Ectodermal cell (in vitro differentiated cells): Measurements from ENCODE around the gene PPM1N.

Experiments
- H3K27ac ChIP-seq: 2 replicates; pipeline ENCODE4 v1.7.0; 2013; ENCODE audit warnings: mild to moderate bottlenecking, low read depth, low read length; ENCODE audit not compliant: insufficient read depth, poor library complexity, severe bottlenecking
- H3K27me3 ChIP-seq: 2 replicates; pipeline ENCODE4 v1.7.0; 2013; ENCODE audit warnings: mild to moderate bottlenecking, low read length; ENCODE audit not compliant: insufficient read depth, control insufficient read depth, poor library complexity, severe bottlenecking
- H3K36me3 ChIP-seq: one replicate; pipeline ENCODE4 v1.7.0; 2013; ENCODE audit warnings: low read length; ENCODE audit not compliant: control insufficient read depth, insufficient read depth
- H3K4me1 ChIP-seq: one replicate; pipeline ENCODE4 v1.7.0; 2013; ENCODE audit warnings: low read length; ENCODE audit not compliant: control insufficient read depth, insufficient read depth
- H3K4me3 ChIP-seq: 2 replicates; pipeline ENCODE4 v1.7.0; 2013; ENCODE audit warnings: low read depth, low read length, control low read depth; ENCODE audit not compliant: insufficient read depth
- H3K9me3 ChIP-seq: 2 replicates; pipeline ENCODE4 v1.7.0; 2013; ENCODE audit warnings: mild to moderate bottlenecking, low read length, moderate library complexity; ENCODE audit not compliant: control insufficient read depth
- WGBS, 2 experiments: methylation state at CpG; one replicate each; pipeline ENCODE4 v1.1.7; 2013; ENCODE audit warnings: missing lambda C conversion rate in 2 of 2; 5-methylcytosine and 5-hydroxymethylcytosine counted together

PPM1N gene

DNA sequence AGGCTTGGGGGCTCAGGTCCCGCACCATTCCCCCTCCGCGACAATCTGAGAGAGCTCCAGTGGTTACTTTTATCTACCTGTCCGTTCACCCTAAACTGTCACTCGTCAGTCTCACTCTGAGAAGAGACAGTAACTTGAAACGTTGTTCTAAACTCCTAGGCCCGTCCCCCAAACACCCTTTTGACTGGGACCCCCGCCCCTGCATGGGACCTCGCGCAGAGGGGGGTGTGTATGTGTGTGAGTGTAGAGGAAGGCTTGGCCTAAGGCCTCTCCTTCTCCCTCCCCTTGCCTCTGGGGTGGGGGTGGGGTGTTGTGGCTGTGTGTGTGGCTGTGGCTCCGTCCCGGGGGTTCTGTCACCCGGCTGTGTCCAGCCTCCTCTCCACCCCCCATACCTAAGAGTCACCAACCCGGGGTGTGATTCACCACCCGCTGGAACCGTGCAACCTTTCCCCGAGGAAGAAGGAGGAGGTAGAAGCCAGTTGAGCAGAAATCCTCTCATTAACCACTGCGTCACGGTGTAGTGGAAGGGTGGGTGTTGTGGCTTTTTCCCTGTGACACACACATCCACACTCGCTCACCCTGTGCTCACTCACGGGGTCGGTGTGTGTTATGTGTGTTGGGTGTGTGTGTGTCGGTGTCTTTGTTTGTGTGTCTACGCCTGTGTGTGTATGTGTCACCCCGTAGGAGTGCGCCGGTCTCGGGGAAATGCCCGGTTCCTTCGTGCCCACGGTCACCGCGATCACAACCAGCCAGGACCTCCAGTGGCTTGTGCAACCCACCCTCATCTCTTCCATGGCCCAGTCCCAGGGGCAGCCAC, 28.1 kb upstream of the PPM1N start:
- 58 to 61% methylated on average over 30 to 32 of the region's 33 CpGs for WGBS, 2 experiments
- H3K9me3 ChIP-seq: no peaks in the 10 kb centered on the region
- H3K4me3 ChIP-seq: peak overlapping the region; percentile 55
- no peak overlapping the region for H3K27ac ChIP-seq
- peaks cover 71% of the 10 kb centered on the region for H3K27me3 ChIP-seq
- H3K36me3 ChIP-seq: no peaks in the 10 kb centered on the region
- H3K4me1 ChIP-seq: peaks cover 5% of the 10 kb centered on the region

DNA sequence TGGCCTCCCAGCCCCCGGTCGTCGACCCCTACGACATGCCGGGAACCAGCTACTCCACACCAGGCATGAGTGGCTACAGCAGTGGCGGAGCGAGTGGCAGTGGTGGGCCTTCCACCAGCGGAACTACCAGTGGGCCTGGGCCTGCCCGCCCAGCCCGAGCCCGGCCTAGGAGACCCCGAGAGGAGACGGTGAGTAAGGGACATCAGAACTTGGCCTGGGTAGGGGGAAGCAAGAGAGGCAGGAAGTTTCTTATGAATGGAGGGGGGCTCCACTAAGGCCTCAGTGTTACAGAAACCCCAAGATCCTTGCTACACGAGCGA, 27.5 kb upstream of the PPM1N start:
- Histone ChIP-seq H3K27ac (no peak overlapping the region), H3K9me3 (no peaks in the 10 kb centered on the region), H3K27me3 (peaks cover 70% of the 10 kb centered on the region), H3K4me1 (peaks cover 5% of the 10 kb centered on the region), H3K4me3 (no peak overlapping the region), H3K36me3 (no peaks in the 10 kb centered on the region)
- 93% methylated on average over 15 of the region's 15 CpGs for WGBS, 2 experiments

DNA sequence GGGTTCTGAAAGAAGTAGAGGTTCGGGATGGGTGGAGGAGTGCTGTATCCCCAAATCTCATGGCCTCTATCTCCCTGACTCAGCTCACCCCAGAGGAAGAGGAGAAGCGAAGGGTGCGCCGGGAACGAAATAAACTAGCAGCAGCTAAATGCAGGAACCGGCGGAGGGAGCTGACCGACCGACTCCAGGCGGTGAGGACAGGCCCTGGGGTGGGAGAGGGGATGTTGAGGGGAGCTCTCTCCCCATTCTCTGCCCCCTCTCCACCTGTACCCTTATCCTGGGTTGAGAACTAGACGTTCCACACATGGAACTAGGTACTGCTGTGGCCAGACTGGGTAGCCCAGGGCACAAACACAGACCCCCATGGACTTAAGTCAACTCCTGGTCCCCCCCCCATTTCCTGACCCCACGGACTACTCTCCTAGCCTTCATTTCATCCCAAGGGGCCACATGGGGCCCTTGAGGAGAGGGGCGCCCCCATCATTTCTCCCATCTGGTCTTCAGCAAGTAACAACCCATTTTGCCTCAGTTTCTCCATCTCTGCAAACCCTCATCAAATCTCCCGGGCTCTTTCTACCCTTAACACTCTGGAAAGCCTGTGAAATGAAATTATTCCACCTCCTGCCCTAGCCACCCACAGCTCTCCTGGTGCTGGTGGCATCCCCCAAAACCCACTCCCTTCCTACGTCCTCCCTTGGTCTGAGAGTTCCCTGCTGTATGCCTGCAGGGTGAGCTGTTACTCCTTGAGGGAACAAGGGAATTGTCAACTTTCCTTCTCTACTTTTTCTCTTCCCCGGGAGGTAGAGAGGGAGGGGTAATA, 26.9 kb upstream of the PPM1N start:
- Histone ChIP-seq H3K4me3 (no peak overlapping the region), H3K27me3 (peaks cover 72% of the 10 kb centered on the region), H3K9me3 (no peaks in the 10 kb centered on the region), H3K36me3 (no peaks in the 10 kb centered on the region), H3K4me1 (peaks cover 5% of the 10 kb centered on the region), H3K27ac (no peak overlapping the region)
- 84 to 85% methylated on average over 15 to 16 of the region's 16 CpGs for WGBS, 2 experiments

DNA sequence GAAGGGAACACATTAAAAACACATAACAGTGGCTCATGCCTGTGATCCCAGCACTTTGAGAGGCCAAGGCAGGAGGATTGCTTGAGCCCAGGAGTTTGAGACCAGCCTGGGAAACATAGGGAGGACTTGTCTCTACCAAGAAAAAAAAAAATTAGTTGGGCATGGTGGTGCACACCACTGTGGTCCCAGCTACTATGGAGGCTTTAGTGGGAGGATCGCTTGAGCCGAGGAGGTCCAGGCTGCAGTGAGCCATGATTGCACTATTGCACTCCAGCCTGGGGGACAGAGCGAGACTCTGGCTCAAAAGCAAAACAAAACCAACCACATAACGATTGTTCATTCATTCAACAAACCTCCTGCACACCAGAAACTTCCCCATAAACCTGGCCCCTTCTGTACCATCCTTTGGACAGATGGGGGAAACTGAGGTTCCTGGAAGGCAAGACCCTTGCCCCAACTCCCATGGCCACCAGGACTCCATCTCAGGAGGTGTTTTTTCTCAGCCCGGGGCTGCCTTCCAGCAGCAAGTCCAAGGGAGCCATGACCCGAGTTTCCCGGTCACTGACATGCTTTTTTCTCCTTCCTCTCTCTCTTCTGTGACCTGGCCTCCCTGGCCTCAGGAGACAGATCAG, 26.2 kb upstream of the PPM1N start:
- peaks cover 5% of the 10 kb centered on the region for H3K4me1 ChIP-seq
- WGBS, 2 experiments: 81 to 83% methylated on average over 7 of the region's 7 CpGs
- no peak overlapping the region for H3K4me3 ChIP-seq
- H3K27ac ChIP-seq: no peak overlapping the region
- peaks cover 71% of the 10 kb centered on the region for H3K27me3 ChIP-seq
- no peaks in the 10 kb centered on the region for H3K36me3 ChIP-seq
- no peaks in the 10 kb centered on the region for H3K9me3 ChIP-seq

DNA sequence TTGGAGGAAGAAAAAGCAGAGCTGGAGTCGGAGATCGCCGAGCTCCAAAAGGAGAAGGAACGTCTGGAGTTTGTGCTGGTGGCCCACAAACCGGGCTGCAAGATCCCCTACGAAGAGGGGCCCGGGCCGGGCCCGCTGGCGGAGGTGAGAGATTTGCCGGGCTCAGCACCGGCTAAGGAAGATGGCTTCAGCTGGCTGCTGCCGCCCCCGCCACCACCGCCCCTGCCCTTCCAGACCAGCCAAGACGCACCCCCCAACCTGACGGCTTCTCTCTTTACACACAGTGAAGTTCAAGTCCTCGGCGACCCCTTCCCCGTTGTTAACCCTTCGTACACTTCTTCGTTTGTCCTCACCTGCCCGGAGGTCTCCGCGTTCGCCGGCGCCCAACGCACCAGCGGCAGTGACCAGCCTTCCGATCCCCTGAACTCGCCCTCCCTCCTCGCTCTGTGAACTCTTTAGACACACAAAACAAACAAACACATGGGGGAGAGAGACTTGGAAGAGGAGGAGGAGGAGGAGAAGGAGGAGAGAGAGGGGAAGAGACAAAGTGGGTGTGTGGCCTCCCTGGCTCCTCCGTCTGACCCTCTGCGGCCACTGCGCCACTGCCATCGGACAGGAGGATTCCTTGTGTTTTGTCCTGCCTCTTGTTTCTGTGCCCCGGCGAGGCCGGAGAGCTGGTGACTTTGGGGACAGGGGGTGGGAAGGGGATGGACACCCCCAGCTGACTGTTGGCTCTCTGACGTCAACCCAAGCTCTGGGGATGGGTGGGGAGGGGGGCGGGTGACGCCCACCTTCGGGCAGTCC, 25.5 kb upstream of the PPM1N start:
- Histone ChIP-seq H3K4me3 (no peak overlapping the region), H3K27me3 (peaks cover 73% of the 10 kb centered on the region), H3K27ac (no peak overlapping the region), H3K36me3 (no peaks in the 10 kb centered on the region), H3K9me3 (no peaks in the 10 kb centered on the region), H3K4me1 (peaks cover 5% of the 10 kb centered on the region)
- 43 to 47% methylated on average over 39 to 41 of the region's 44 CpGs for WGBS, 2 experiments

DNA sequence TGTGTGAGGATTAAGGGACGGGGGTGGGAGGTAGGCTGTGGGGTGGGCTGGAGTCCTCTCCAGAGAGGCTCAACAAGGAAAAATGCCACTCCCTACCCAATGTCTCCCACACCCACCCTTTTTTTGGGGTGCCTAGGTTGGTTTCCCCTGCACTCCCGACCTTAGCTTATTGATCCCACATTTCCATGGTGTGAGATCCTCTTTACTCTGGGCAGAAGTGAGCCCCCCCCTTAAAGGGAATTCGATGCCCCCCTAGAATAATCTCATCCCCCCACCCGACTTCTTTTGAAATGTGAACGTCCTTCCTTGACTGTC, 24.9 kb upstream of the PPM1N start:
- Histone ChIP-seq H3K4me3 (no peak overlapping the region), H3K27ac (no peak overlapping the region), H3K36me3 (no peaks in the 10 kb centered on the region), H3K9me3 (no peaks in the 10 kb centered on the region), H3K4me1 (peaks cover 4% of the 10 kb centered on the region), H3K27me3 (peaks cover 67% of the 10 kb centered on the region)
- 61 to 62% methylated on average over 3 to 4 of the region's 5 CpGs for WGBS, 2 experiments

DNA sequence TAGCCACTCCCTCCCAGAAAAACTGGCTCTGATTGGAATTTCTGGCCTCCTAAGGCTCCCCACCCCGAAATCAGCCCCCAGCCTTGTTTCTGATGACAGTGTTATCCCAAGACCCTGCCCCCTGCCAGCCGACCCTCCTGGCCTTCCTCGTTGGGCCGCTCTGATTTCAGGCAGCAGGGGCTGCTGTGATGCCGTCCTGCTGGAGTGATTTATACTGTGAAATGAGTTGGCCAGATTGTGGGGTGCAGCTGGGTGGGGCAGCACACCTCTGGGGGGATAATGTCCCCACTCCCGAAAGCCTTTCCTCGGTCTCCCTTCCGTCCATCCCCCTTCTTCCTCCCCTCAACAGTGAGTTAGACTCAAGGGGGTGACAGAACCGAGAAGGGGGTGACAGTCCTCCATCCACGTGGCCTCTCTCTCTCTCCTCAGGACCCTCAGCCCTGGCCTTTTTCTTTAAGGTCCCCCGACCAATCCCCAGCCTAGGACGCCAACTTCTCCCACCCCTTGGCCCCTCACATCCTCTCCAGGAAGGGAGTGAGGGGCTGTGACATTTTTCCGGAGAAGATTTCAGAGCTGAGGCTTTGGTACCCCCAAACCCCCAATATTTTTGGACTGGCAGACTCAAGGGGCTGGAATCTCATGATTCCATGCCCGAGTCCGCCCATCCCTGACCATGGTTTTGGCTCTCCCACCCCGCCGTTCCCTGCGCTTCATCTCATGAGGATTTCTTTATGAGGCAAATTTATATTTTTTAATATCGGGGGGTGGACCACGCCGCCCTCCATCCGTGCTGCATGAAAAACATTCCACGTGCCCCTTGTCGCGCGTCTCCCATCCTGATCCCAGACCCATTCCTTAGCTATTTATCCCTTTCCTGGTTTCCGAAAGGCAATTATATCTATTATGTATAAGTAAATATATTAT, 24.3 kb upstream of the PPM1N start:
- peaks cover 64% of the 10 kb centered on the region for H3K27me3 ChIP-seq
- H3K4me3 ChIP-seq: no peak overlapping the region
- no peaks in the 10 kb centered on the region for H3K9me3 ChIP-seq
- WGBS, 2 experiments: 80 to 81% methylated on average over 26 of the region's 27 CpGs
- H3K27ac ChIP-seq: no peak overlapping the region
- H3K36me3 ChIP-seq: no peaks in the 10 kb centered on the region
- H3K4me1 ChIP-seq: peaks cover 4% of the 10 kb centered on the region

DNA sequence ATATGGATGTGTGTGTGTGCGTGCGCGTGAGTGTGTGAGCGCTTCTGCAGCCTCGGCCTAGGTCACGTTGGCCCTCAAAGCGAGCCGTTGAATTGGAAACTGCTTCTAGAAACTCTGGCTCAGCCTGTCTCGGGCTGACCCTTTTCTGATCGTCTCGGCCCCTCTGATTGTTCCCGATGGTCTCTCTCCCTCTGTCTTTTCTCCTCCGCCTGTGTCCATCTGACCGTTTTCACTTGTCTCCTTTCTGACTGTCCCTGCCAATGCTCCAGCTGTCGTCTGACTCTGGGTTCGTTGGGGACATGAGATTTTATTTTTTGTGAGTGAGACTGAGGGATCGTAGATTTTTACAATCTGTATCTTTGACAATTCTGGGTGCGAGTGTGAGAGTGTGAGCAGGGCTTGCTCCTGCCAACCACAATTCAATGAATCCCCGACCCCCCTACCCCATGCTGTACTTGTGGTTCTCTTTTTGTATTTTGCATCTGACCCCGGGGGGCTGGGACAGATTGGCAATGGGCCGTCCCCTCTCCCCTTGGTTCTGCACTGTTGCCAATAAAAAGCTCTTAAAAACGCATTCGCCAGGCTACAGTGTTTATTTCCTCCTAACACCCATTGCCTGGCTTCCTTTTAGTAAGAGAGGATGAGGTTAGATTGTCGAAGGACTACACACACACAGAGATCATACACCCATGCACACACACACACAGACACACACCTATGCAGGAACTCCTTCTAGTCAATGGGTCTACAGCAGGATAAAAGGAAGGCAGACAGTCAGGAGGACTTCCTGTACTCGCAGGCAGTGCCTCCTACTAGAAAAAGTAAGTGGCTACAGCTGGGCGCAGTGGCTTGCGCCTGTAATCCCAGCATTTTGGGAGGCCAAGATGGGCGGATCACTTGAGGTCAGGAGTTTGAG, 23.4 kb upstream of the PPM1N start:
- Histone ChIP-seq H3K36me3 (no peaks in the 10 kb centered on the region), H3K4me3 (no peak overlapping the region), H3K27me3 (peaks cover 64% of the 10 kb centered on the region), H3K9me3 (no peaks in the 10 kb centered on the region), H3K27ac (no peak overlapping the region), H3K4me1 (peaks cover 4% of the 10 kb centered on the region)
- WGBS, 2 experiments: 87 to 88% methylated on average over 28 of the region's 28 CpGs
